ENCODE data around the gene CHRNA9.

- no peak for TF ChIP-seq CTCF (IDR thresholded peaks at IDR 0.05)
- TF ChIP-seq EZH2 (IDR thresholded peaks at IDR 0.05; ENCODE audit: borderline replicate concordance, insufficient read depth, low read depth, low read length, poor library complexity, severe bottlenecking), result no peak
These were observed 38.5 kb downstream of the CHRNA9 start for GRCh38 chr4:40373636-40374035.
